ENCODE measurements around the gene SEMA3F. TPM values are rescaled to one million over a fixed set of nuclear protein-coding genes. Genes with fewer than 3 reads are reported as not detected.

Gene SEMA3F
- total RNA-seq, 1 donor from 2014 or later = 37.5 TPM

DNA sequence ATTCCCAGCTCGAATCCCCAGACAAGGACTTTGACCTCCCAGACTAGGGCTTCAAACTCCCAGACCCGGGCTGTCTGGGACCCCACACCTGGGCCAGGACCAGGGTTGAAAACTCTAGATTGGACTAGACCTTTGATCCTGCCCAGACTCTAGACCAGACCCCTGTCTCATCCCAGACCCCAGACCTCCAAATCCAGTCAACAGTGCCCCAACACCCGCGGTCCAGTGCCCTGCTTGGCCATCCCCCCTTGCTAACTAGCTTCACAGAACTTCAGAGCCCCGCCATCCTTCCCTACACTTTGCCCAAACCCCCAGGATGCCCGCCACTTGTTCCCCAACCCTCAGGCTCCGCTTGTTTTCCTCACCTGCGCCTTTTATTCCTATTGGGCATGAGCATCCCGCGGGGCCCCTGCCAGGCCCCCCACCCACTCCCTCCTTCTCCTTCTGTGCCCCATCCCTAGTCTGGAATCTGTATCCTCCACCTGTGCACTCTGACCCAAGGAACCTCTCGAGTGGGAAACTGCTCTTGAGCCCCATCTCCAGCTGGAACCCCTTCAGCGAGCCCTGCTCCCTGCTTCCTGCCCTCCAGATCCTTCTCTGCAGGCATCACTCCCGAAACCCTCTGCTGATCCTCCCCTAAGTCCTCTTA is 81.5 kb downstream of the SEMA3F start:
- TF ChIP-seq CTCF (IDR thresholded peaks at IDR 0.05) = no peak
- Mint-ChIP-seq H3K9me3 (ENCODE audit: low read depth) (no peaks in the 10 kb centered on the region), H3K27me3 (ENCODE audit: low read depth) (no peaks in the 10 kb centered on the region), H3K36me3 (ENCODE audit: low read depth) (peaks cover 4% of the 10 kb centered on the region), H3K4me1 (ENCODE audit: low read depth) (peaks cover 34% of the 10 kb centered on the region), H3K4me3 (ENCODE audit: unreplicated experiment) (peak overlapping the region; percentile 98), H3K27ac (ENCODE audit: unreplicated experiment) (peak overlapping the region; percentile 95)
- no peak for DNase-seq (ENCODE audit: low spot score)

DNA sequence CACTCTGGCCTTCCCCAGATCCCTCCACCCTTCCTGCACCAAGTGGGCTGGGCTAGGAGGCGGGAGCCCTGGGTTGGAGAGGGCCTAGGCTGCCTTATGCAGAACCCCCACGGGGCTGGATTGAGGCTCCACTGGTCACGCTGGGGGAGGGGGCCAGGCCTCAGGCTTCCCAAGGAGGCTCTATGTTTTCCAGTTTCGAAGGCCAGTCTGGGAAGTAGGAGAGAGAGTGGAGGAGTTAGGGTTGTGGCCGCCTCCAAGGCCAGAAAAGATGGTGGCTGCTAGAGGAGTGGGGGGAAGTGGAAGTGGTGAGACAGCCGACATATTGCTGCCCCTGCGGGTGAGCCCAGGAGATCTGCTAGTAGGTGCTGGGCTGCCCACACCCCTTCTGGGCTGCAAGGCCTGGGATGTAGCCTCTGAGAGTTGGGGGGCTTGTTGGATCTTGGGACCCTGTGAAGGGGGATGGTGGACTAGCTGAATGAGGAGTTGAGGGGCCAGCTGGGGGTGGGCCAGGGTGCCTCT is 82.1 kb downstream of the SEMA3F start:
- peaks cover 38% of the 10 kb centered on the region for H3K4me1 Mint-ChIP-seq (ENCODE audit: low read depth)
- H3K36me3 Mint-ChIP-seq (ENCODE audit: low read depth) = peaks cover 4% of the 10 kb centered on the region

DNA sequence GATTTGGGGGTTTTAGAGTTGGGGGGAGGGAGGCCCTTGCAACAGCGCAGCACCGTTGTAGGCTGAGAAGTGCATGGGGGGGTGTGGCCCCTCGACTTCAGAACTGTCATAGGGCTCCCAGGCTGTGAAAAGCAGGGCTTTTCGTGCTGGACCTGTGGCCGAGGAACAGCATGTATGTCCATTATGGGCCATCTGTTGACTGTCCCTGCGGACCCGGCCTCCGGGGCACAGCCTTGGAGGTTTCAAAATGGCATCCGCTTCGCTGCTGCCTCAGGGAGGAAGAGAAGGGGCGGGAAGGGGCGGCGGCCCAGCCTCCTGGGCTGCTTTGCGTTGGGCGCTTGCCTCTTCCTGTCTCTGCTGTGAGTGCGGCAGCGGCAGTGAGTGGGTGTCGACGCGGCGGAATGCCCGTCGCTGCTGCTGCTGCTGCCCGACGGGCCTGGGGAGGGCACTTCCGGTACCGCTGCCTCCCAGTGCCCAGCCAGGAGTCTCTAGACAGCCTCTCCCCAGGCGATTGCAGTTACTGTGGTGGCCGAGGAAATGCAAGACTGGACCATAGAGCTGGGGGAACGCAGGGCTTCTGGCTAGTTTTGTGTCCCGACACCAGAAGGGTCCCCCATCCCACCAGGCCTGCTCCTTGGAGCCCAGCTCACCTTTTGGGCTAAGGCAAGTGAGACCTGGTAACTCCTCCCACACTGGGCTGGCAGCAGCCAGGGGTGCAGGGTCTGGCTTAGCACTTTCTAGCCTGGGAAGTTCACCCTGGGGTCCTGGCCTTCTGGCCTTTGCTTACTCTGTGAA is 82.8 kb downstream of the SEMA3F start:
- DNase-seq (ENCODE audit: low spot score) = no peak
- Mint-ChIP-seq H3K9me3 (ENCODE audit: low read depth) (no peaks in the 10 kb centered on the region), H3K27me3 (ENCODE audit: low read depth) (no peaks in the 10 kb centered on the region), H3K36me3 (ENCODE audit: low read depth) (peaks cover 4% of the 10 kb centered on the region), H3K4me1 (ENCODE audit: low read depth) (peaks cover 44% of the 10 kb centered on the region), H3K4me3 (ENCODE audit: unreplicated experiment) (peak overlapping the region; percentile 98), H3K27ac (ENCODE audit: unreplicated experiment) (peak overlapping the region; percentile 95)
- no peak for TF ChIP-seq CTCF (IDR thresholded peaks at IDR 0.05)

More for the DNA sequence above, 82.1 kb downstream of the SEMA3F start:
- no peak for DNase-seq (ENCODE audit: low spot score)
- TF ChIP-seq CTCF (IDR thresholded peaks at IDR 0.05) = no peak
- Mint-ChIP-seq H3K4me3 (ENCODE audit: unreplicated experiment) (peak overlapping the region; percentile 98), H3K9me3 (ENCODE audit: low read depth) (no peaks in the 10 kb centered on the region), H3K27me3 (ENCODE audit: low read depth) (no peaks in the 10 kb centered on the region), H3K27ac (ENCODE audit: unreplicated experiment) (peak overlapping the region; percentile 95)

GRCh38 chr3:50238549-50239026 is 83.5 kb downstream of the SEMA3F start:
- H3K9me3 Mint-ChIP-seq (ENCODE audit: low read depth) = no peaks in the 10 kb centered on the region
- no peak for DNase-seq (ENCODE audit: low spot score)
- peaks cover 47% of the 10 kb centered on the region for H3K4me1 Mint-ChIP-seq (ENCODE audit: low read depth)
- TF ChIP-seq CTCF (IDR thresholded peaks at IDR 0.05) = peak; percentile 28
- H3K27me3 Mint-ChIP-seq (ENCODE audit: low read depth) = no peaks in the 10 kb centered on the region
- peaks cover 4% of the 10 kb centered on the region for H3K36me3 Mint-ChIP-seq (ENCODE audit: low read depth)
- H3K27ac Mint-ChIP-seq (ENCODE audit: unreplicated experiment) = peak overlapping the region; percentile 95
- H3K4me3 Mint-ChIP-seq (ENCODE audit: unreplicated experiment) = peak overlapping the region; percentile 98

Small RNAs within 50 kb of the gene (microRNA-seq; reads per million reads assigned to microRNA genes)
- gene MIR566 (ENCODE audit: borderline number of aligned reads) = not detected
- not detected for gene MIR5787 (ENCODE audit: borderline number of aligned reads)

Other genes with a start within 250 kb of the SEMA3F start
- gene MON1A, start 225.5 kb upstream of the SEMA3F start, total RNA-seq = 9.6 to 13.6 TPM (median 11.0 TPM) in 3 replicates
- gene RBM6, start 215.2 kb upstream of the SEMA3F start, total RNA-seq = 57.1 to 70.7 TPM (median 61.0 TPM) in 3 replicates
- gene RBM5, start 66.4 kb upstream of the SEMA3F start, total RNA-seq = 119 to 147 TPM (median 127 TPM) in 3 replicates
- gene GNAT1, start 36.3 kb downstream of the SEMA3F start, total RNA-seq = not detected in 3 replicates
- 1.00 to 1.9 TPM (median 1.2 TPM) in 3 replicates for gene SLC38A3, start 49.9 kb downstream of the SEMA3F start, total RNA-seq
- gene GNAI2, start 80.9 kb downstream of the SEMA3F start, total RNA-seq = 388 to 444 TPM (median 443 TPM) in 3 replicates
- 9.6 to 16.4 TPM (median 14.9 TPM) in 3 replicates for gene SEMA3B, start 113.8 kb downstream of the SEMA3F start, total RNA-seq
- not detected in 3 replicates for gene LSMEM2, start 123.8 kb downstream of the SEMA3F start, total RNA-seq
- gene IFRD2, start 137.1 kb downstream of the SEMA3F start, total RNA-seq = 38.9 to 54.4 TPM (median 44.0 TPM) in 3 replicates
- gene HYAL3, start 144.1 kb downstream of the SEMA3F start, total RNA-seq = 5.3 to 6.9 TPM (median 5.4 TPM) in 3 replicates
- gene NAA80, start 144.1 kb downstream of the SEMA3F start, total RNA-seq = 10.9 to 16.0 TPM (median 12.9 TPM) in 3 replicates
- gene HYAL1, start 148.2 kb downstream of the SEMA3F start, total RNA-seq = 0.22 to 0.65 TPM (median 0.26 TPM) in 3 replicates
- 31.3 to 37.0 TPM (median 36.8 TPM) in 3 replicates for gene HYAL2, start 167.4 kb downstream of the SEMA3F start, total RNA-seq
- gene TUSC2, start 172.9 kb downstream of the SEMA3F start, total RNA-seq = 15.3 to 18.6 TPM (median 17.0 TPM) in 3 replicates
- 17.3 to 22.4 TPM (median 21.8 TPM) in 3 replicates for gene RASSF1, start 185.5 kb downstream of the SEMA3F start, total RNA-seq
- 0.41 to 2.0 TPM (median 1.1 TPM) in 3 replicates for gene ZMYND10, start 190.4 kb downstream of the SEMA3F start, total RNA-seq
- 19.8 to 26.9 TPM (median 21.7 TPM) in 3 replicates for gene NPRL2, start 195.5 kb downstream of the SEMA3F start, total RNA-seq
- 18.2 to 29.4 TPM (median 19.5 TPM) in 3 replicates for gene CYB561D2, start 195.5 kb downstream of the SEMA3F start, total RNA-seq
- gene TMEM115, start 204.2 kb downstream of the SEMA3F start, total RNA-seq = 45.8 to 51.8 TPM (median 50.4 TPM) in 3 replicates

Measured in chondrocyte (in vitro differentiated cells).